Measurements from ENCODE around the gene SGSM1. TPM values are rescaled to one million over a fixed set of nuclear protein-coding genes. Genes with fewer than 3 reads are reported as not detected.

Gene SGSM1
- total and polyA plus RNA-seq, 10 of the 15 experiments (the other 5 are each of a cell fraction or from before 2014, with no cell fraction given): not detected

- CTCF ChIA-PET: interaction anchor here (1.1 kb wide), 1 partner anchor 50 kb away, joined by 3 read pairs; no protein-coding TSS in a partner anchor
- ATAC-seq: no peak
- Histone ChIP-seq H2AFZ (ENCODE audit: control insufficient read depth, low read depth, low read length) (no peak overlapping the region), H3K79me2 (ENCODE audit: control insufficient read depth, insufficient read depth, low read length) (no peaks in the 10 kb centered on the region), H3K27me3 (replicated peaks in 1 of 2; ENCODE audit: control insufficient read depth in 2 of 2, insufficient read depth in 2 of 2, low read length in 1 of 2) (no peaks in the 10 kb centered on the region), H3K27ac (ENCODE audit: control insufficient read depth, insufficient read depth) (no peak overlapping the region), H3K4me2 (ENCODE audit: control insufficient read depth, insufficient read depth) (no peak overlapping the region), H3K9ac (ENCODE audit: control insufficient read depth, insufficient read depth, low read length) (no peak overlapping the region), H3K4me1 (ENCODE audit: control insufficient read depth, insufficient read depth, low read length) (no peaks in the 10 kb centered on the region), H3K9me3 (replicated peaks; ENCODE audit: control insufficient read depth, insufficient read depth, low read length) (no peaks in the 10 kb centered on the region), H3K36me3 (ENCODE audit: control insufficient read depth in 2 of 2, insufficient read depth in 2 of 2, low read length in 1 of 2) (no peaks in the 10 kb centered on the region), H3K4me3 (no peak overlapping the region), H4K20me1 (ENCODE audit: control insufficient read depth, insufficient read depth) (no peaks in the 10 kb centered on the region)
- POLR2A ChIA-PET: no interaction called here
- in situ Hi-C loops (cut with MboI) (no loop called here), intact Hi-C loops (cut with micrococcal nuclease; ENCODE audit: unreplicated experiment) (no loop called here)
- SMC1A ChIA-PET (ENCODE audit: uncharacterized antibody, unreplicated experiment): no interaction called here
- DNase-seq (ENCODE audit: low read depth, low spot score): no peak
- 21% methylated on average over 2 of the region's 2 CpGs for WGBS (ENCODE audit: insufficient coverage, insufficient replicate concordance, low lambda C conversion rate, missing lambda C conversion rate)
- RAD21 ChIA-PET (ENCODE audit: unreplicated experiment): no interaction called here
- BruUV-seq (replicated peaks): no TSS peak
- no peak for TF ChIP-seq NR2C1 (IDR thresholded peaks at IDR 0.05)
- TF ChIP-seq NFXL1 (IDR thresholded peaks at IDR 0.05; ENCODE audit: borderline replicate concordance): no peak
- TF ChIP-seq RFX5 (IDR thresholded peaks at IDR 0.05; ENCODE audit: low read depth, low read length): no peak
- no peak for TF ChIP-seq FOXK2 (IDR thresholded peaks at IDR 0.05)
- no peak for TF ChIP-seq RUNX3 (IDR thresholded peaks at IDR 0.05; ENCODE audit: low read length)
- no peak for TF ChIP-seq TCF3 (IDR thresholded peaks at IDR 0.05; ENCODE audit: borderline replicate concordance, insufficient read depth, low read depth, low read length)
- TF ChIP-seq HSF1 (IDR thresholded peaks at IDR 0.05; ENCODE audit: low read depth, low read length): no peak
- no peak for TF ChIP-seq TAF1 (IDR thresholded peaks at IDR 0.05; ENCODE audit: borderline replicate concordance, low read depth, low read length)
- TF ChIP-seq CBFB (IDR thresholded peaks at IDR 0.05; ENCODE audit: low read depth): no peak
- TF ChIP-seq DPF2 (IDR thresholded peaks at IDR 0.05): no peak
- TF ChIP-seq, protein P1, sequence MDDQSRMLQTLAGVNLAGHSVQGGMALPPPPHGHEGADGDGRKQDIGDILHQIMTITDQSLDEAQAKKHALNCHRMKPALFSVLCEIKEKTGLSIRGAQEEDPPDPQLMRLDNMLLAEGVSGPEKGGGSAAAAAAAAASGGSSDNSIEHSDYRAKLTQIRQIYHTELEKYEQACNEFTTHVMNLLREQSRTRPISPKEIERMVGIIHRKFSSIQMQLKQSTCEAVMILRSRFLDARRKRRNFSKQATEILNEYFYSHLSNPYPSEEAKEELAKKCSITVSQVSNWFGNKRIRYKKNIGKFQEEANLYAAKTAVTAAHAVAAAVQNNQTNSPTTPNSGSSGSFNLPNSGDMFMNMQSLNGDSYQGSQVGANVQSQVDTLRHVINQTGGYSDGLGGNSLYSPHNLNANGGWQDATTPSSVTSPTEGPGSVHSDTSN (IDR thresholded peaks at IDR 0.05; ENCODE audit: insufficient replicate concordance, low read depth, low read length): no peak
- TF ChIP-seq ZNF592 (IDR thresholded peaks at IDR 0.05): no peak
- FAIRE-seq: no peak
Observed at GRCh38 chr22:24901448-24901847, 95.4 kb downstream of the SGSM1 start.

All from GM12878 (cell line).